GM12892 (cell line): ENCODE results near the gene GNB3.
A peak's percentile ranks its signal among the peaks of the same experiment; 100 is the strongest.
"Not testable (repeated sequence)": the region's sequence is repeated elsewhere in the genome, so short reads cannot be mapped to it uniquely, and the experiment has no call there.

Experiments
- DNase-seq: peaks from one replicate; pipeline ENCODE4 v3.0.0; 2011; ENCODE audit not compliant: insufficient read length
- FAIRE-seq: peaks from 2 replicates; lab custom pipeline; 2011; peaks lifted over from hg19 to GRCh38; lab: Jason Lieb, UNC
- POLR2A ChIP-seq: IDR thresholded peaks from 2 replicates; pipeline ENCODE4 v1.6.1; 2011; ENCODE audit warnings: low read depth, low read length, control low read depth
- POLR2AphosphoS5 ChIP-seq: IDR thresholded peaks from 2 replicates; pipeline ENCODE4 v1.6.1; 2011; ENCODE audit warnings: low read depth, low read length, control low read depth
- TAF1 ChIP-seq: IDR thresholded peaks from 2 replicates; pipeline ENCODE4 v1.6.1; 2011; ENCODE audit warnings: low read depth, mild to moderate bottlenecking, control low read depth, low read length, borderline replicate concordance

GNB3 gene

GRCh38 chr12:6887460-6887859 lies 46.7 kb downstream of the GNB3 start:
- DNase-seq = no peak
- no peak for TF ChIP-seq POLR2A
- TF ChIP-seq POLR2AphosphoS5 = no peak
- TF ChIP-seq TAF1 = no peak
- no peak for FAIRE-seq

- FAIRE-seq (no peak), DNase-seq (no peak)
- TF ChIP-seq POLR2A = no peak
- no peak for TF ChIP-seq POLR2AphosphoS5
- no peak for TF ChIP-seq TAF1
These were observed 47.6 kb downstream of the GNB3 start for GRCh38 chr12:6888360-6888759.

DNA sequence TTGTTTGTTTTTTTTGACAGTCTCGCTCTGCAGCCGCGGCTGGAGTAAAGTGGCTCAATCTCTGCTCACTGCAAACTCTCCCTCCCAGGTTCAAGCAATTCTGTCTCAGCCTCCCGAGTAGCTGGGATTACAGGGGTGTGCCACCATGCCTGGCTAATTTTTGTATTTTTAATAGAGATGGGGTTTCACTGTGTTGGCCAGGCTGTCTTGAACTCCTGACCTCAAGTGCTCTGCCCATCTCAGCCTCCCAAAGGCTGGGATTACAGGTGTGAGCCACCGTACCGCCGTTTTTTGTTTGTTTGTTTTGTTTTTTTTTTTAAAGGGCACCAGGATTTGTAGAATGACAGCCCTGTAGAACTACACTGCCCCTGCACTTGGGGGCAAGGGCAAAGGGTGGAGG lies 48.1 kb downstream of the GNB3 start:
- DNase-seq, FAIRE-seq: not testable (repeated sequence)

DNA sequence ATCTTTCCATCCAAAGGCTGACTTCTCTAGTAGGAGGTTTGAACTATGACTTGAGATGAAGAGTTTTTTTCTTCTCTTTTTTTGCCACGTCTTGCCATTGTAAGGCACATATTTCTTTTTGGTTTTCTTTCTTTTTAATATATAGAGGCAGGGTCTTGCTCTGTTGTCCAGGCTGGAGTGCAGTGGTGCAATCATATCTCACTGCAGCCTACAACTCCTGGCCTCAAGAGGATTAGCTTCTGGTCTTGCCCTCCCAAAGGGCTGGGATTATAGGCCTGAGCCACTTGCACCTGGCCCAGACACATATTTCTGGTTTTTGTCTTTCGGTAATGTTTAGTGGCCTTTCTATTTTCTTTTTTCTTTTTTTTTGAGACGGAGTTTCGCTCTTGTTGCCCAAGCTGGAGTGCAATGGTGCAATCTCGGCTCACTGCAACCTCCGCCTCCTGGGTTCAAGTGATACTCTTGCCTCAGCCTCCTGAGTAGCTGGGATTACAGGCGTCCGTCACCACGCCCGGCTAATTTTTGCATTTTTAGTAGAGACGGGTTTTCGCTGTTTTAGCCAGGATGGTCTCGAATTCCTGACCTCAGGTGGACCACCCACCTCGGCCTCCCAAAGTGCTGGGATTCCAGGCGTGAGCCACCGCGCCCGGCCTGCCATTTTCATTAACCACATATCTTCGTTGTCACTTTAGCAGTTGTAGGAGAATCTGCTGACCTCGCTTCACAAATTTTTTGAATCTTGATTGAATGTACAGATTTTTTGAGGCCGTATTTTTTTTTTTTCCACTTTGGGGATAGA lies 49.2 kb downstream of the GNB3 start:
- not testable (repeated sequence) for FAIRE-seq, DNase-seq

DNA sequence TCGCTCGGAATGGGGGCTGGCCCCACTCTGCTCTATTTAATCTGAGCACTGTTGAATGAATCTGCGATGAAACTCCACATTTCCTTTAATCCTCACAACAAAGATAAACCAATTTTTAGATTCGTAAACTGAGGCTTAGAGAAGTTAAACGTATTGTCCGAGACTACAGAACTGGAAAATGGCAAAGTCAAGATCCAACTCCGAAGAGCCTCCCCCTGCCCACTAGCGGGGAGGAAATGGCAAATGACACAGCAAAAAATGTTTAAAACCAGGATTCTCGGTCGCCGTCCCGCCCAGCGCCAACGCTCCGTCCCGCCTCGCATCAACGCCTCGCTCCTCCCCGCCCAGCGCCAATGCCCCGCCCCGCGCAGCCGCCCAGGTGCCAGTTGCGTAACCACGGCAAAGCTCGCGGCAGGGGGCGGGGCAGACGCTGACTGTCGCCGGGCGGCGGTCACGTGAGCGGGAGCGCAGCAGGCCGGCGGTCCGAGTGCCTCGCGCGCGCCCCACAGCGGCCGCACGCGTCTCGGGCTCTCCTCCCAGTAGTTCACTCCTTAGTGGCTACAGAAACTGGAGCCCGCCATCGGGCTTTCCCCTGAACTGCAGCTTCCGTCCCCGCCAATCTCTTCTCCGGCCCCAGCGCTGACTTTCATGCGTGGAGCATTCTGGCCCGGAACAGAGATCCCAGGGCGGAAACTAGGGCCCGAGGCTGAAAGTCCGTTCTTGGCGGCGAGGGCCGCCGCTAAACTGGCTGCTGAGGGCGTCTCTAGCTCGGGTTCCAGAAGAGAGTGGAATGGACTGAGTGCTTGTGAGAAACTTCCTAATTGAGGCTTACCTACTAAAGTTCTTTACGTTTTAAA lies 50.3 kb downstream of the GNB3 start:
- TF ChIP-seq POLR2A (peak; percentile 77), TAF1 (peak; percentile 80; the same call in 1 of the 2 replicates), POLR2AphosphoS5 (peak; percentile 76)
- FAIRE-seq (peak; percentile 98), DNase-seq (peak; percentile 93)

GRCh38 chr12:6891646-6892001 lies 50.9 kb downstream of the GNB3 start:
- FAIRE-seq (peak; percentile 48), DNase-seq (no peak)
- TF ChIP-seq TAF1 = no peak
- no peak for TF ChIP-seq POLR2A
- TF ChIP-seq POLR2AphosphoS5 = no peak

DNA sequence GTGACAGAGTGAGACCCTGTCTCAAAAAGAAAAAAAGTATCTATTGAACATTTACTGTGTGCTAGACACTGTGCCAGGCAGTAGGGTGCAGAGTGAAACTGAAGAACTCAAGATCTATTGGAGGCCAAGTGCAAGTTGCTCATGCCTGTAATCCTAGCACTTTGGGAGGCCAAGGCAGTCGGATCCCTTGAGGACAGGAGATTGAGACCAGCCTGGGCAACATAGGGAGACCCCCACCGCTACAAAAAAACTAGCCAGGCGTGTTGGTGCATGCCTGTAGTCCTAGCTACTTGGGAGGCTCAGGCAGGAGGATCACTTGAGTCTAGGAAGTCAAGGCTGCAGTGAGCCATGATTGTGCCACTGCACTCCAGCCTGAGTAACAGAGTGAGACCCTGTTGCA lies 52.0 kb downstream of the GNB3 start:
- DNase-seq, FAIRE-seq: not testable (repeated sequence)

GRCh38 chr12:6894321-6894720 lies 53.6 kb downstream of the GNB3 start:
- no peak for TF ChIP-seq POLR2A
- TF ChIP-seq TAF1 = no peak
- no peak for TF ChIP-seq POLR2AphosphoS5
- FAIRE-seq (no peak), DNase-seq (no peak)
